Mucosa of descending colon (tissue), 3 donors: ENCODE measurements around the gene EARS2. TPM values are rescaled to one million over a fixed set of nuclear protein-coding genes. Genes with fewer than 3 reads are reported as not detected.
A peak's percentile ranks its signal among the peaks of the same experiment; 100 is the strongest.

Source experiments
- ATAC-seq: fragments of 200-7000 bp; cut with Tn5 transposase; one replicate; pipeline ENCODE4 v1.9.1; 2020; ENCODE audit warnings: mild to moderate bottlenecking, moderate library complexity
- DNase-seq, 3 donors: peaks; one replicate each; pipeline ENCODE4 v3.0.0-alpha.2; 2020
- H3K36me3 ChIP-seq: fragments of 200-600 bp; one replicate; pipeline ENCODE4 v1.8.0; 2021; ENCODE audit warnings: low read depth, mild to moderate bottlenecking
- H3K4me1 ChIP-seq: fragments of 200-600 bp; one replicate; pipeline ENCODE4 v1.8.0; 2021; ENCODE audit warnings: low read depth, mild to moderate bottlenecking
- H3K4me3 ChIP-seq: fragments of 200-600 bp; one replicate; pipeline ENCODE4 v1.8.0; 2021; ENCODE audit warnings: mild to moderate bottlenecking
- H3K9me3 ChIP-seq: fragments of 200-600 bp; one replicate; pipeline ENCODE4 v1.8.0; 2021; ENCODE audit warnings: mild to moderate bottlenecking
- intact Hi-C, 2 donors: fragments of 100-400 bp; cut with DNase I in 1 of 2; cut with micrococcal nuclease in 1 of 2; formaldehyde crosslinking; loops; one replicate each; pipeline versions ENCODE4 v1.11.0 to v1.11.1; 2022; cut with DNase I, micrococcal nuclease
- total RNA-seq, 3 donors: library from RNA; stranded (reverse); fragmentation: NEBNext Ultra II Directional in 2 of 3; extraction: Animal tissue kit (Norgen Biotek cat#: 25700) in 2 of 3; gene quantifications; one replicate each; pipeline versions ENCODE4 v1.2.1 to v1.2.4, GENCODE V29; 2021 to 2023
- TF ChIP-seq, protein P1 (sequence below): fragments of 200-600 bp; IDR thresholded peaks from one replicate; pipeline ENCODE4 v1.8.0; 2022; ENCODE audit warnings: antibody characterized with exemption, mild to moderate bottlenecking
- donor health status: DM: no; HTN: no; CAD: no; lungs with moderate emphysema.
- donor health status: DM: no; HTN: no; CAD: no.
- donor health status: DM: no; HTN: yes; CAD: no.

The EARS2 gene
- total RNA-seq, 3 donors from 2014 or later: 15.2 to 18.0 (median 17.2) TPM

DNA sequence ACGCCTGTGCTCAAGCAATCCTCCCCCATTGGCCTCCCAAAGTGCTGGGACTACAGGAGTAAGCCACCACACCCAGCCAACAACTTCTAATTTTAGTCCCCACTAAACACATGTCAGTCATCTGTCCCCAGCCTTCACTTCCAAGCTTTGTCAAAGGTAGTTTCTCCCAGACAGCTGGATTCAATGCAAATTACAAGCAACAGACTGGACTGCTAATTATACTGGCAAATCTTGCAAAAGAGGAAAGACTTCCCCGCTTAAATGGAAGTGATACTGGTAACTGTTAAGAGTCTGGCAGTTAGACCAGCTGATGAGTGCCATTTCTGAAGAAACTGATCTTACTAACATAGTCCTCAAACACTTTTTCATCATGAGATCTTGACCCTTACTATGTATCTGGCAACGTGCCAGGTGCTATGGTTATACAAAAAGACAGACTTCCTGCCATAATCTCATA lies 38.7 kb downstream of the EARS2 start:
- no peaks in the 10 kb centered on the region for H3K36me3 ChIP-seq
- TF ChIP-seq, protein P1, sequence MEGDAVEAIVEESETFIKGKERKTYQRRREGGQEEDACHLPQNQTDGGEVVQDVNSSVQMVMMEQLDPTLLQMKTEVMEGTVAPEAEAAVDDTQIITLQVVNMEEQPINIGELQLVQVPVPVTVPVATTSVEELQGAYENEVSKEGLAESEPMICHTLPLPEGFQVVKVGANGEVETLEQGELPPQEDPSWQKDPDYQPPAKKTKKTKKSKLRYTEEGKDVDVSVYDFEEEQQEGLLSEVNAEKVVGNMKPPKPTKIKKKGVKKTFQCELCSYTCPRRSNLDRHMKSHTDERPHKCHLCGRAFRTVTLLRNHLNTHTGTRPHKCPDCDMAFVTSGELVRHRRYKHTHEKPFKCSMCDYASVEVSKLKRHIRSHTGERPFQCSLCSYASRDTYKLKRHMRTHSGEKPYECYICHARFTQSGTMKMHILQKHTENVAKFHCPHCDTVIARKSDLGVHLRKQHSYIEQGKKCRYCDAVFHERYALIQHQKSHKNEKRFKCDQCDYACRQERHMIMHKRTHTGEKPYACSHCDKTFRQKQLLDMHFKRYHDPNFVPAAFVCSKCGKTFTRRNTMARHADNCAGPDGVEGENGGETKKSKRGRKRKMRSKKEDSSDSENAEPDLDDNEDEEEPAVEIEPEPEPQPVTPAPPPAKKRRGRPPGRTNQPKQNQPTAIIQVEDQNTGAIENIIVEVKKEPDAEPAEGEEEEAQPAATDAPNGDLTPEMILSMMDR: no peak
- no peaks in the 10 kb centered on the region for H3K4me1 ChIP-seq
- DNase-seq: peak in 1 of 3 donors; percentile 35
- intact Hi-C loops: no loop called here
- H3K4me3 ChIP-seq: no peak overlapping the region
- H3K9me3 ChIP-seq: no peaks in the 10 kb centered on the region
- ATAC-seq: peak; percentile 62

GRCh38 chr16:23516366-23517137 lies 40.6 kb downstream of the EARS2 start:
- peak; percentile 69 for ATAC-seq

GRCh38 chr16:23515881-23516280 lies 41.3 kb downstream of the EARS2 start:
- ATAC-seq (no peak), DNase-seq (no peak)
- intact Hi-C loops: no loop called here
- H3K9me3 ChIP-seq: no peaks in the 10 kb centered on the region
- no peaks in the 10 kb centered on the region for H3K4me1 ChIP-seq
- no peaks in the 10 kb centered on the region for H3K36me3 ChIP-seq
- TF ChIP-seq, protein P1: no peak
- H3K4me3 ChIP-seq: no peak overlapping the region

More at GRCh38 chr16:23516366-23517137, 40.6 kb downstream of the EARS2 start:
- H3K36me3 ChIP-seq: no peaks in the 10 kb centered on the region
- H3K4me3 ChIP-seq: no peak overlapping the region
- H3K4me1 ChIP-seq: no peaks in the 10 kb centered on the region
- DNase-seq: peak in 1 of 3 donors; percentile 54
- TF ChIP-seq, protein P1: no peak
- no peaks in the 10 kb centered on the region for H3K9me3 ChIP-seq
- intact Hi-C loops: no loop called here

- intact Hi-C loops: no loop called here
- DNase-seq (no peak), ATAC-seq (no peak)
- no peaks in the 10 kb centered on the region for H3K36me3 ChIP-seq
- H3K4me3 ChIP-seq: no peak overlapping the region
- TF ChIP-seq, protein P1: no peak
- H3K4me1 ChIP-seq: no peaks in the 10 kb centered on the region
- H3K9me3 ChIP-seq: no peaks in the 10 kb centered on the region
Measured at GRCh38 chr16:23514381-23515152, 42.6 kb downstream of the EARS2 start.

GRCh38 chr16:23512168-23512695 lies 44.9 kb downstream of the EARS2 start:
- TF ChIP-seq, protein P1: no peak
- DNase-seq: no peak
- Histone ChIP-seq H3K9me3 (no peaks in the 10 kb centered on the region), H3K4me1 (peaks cover 13% of the 10 kb centered on the region), H3K36me3 (no peaks in the 10 kb centered on the region), H3K4me3 (no peak overlapping the region)
- no peak for ATAC-seq
- intact Hi-C loops: no loop called here
